HepG2 (cell line): ENCODE measurements around the gene ABCA13. TPM values are rescaled to one million over a fixed set of nuclear protein-coding genes. Genes with fewer than 3 reads are reported as not detected.

Source experiments
- ATAC-seq: fragments of 200-7000 bp; cut with Tn5 transposase; 3 replicates; pipeline ENCODE4 v1.9.1; 2020; ENCODE audit warnings: mild to moderate bottlenecking, moderate library complexity
- BruUV-seq: library from RNA; stranded (reverse); fragments of 400-500 nt; replicated peaks from 2 replicates; lab custom pipeline; 2021; lab: Mats Ljungman, UMichigan
- CTCF ChIA-PET: fragments of 300-600 bp; formaldehyde crosslinking; extraction: SDS; loops from one replicate; lab custom pipeline; 2021; ENCODE audit warnings: low total read pairs, inconsistent platforms, low intra/inter-chr PET ratio; lab: Yijun Ruan, JAX
- POLR2A ChIA-PET: fragments of 350-600 bp; sonication (Branson Sonifier 250); formaldehyde crosslinking; loops from one replicate; lab custom pipeline; 2020; ENCODE audit warnings: antibody characterized with exemption, inconsistent platforms; lab: Yijun Ruan, JAX
- DNase-seq: peaks from one replicate; pipeline ENCODE4 v3.0.0-alpha.2; 2015; ENCODE audit warnings: low spot score
- FAIRE-seq: peaks from 3 replicates; lab custom pipeline; 2011; peaks lifted over from hg19 to GRCh38; lab: Jason Lieb, UNC
- H2AFZ ChIP-seq: one replicate; pipeline ENCODE4 v1.6.1; 2011; ENCODE audit warnings: low read length, inconsistent platforms
- H3K27ac ChIP-seq: fragments of 300-600 bp; 3 replicates; pipeline ENCODE4 v1.8.0; 2011; ENCODE audit warnings: mixed run types, mild to moderate bottlenecking, mixed read lengths, low read length, inconsistent platforms; ENCODE audit not compliant: insufficient read depth; ENCODE audit errors: extremely low read length
- H3K27me3 ChIP-seq, 2 experiments: fragments of 200-600 bp in 1 of 2; 2 replicates in 1 of 2; 3 replicates in 1 of 2; pipeline versions ENCODE4 v1.6.0 to v1.8.0; 2011; ENCODE audit warnings: low read length in 2 of 2, mild to moderate bottlenecking in 2 of 2, moderate library complexity in 2 of 2, inconsistent platforms in 1 of 2; ENCODE audit not compliant: insufficient read depth in 2 of 2, control insufficient read depth in 1 of 2
- H3K36me3 ChIP-seq, 2 experiments: fragments of 200-600 bp in 1 of 2; replicated peaks in 1 of 2; 2 replicates in 1 of 2; 3 replicates in 1 of 2; pipeline versions ENCODE4 v1.5.1 to v1.8.0; 2011; ENCODE audit warnings: low read length in 2 of 2, inconsistent platforms in 1 of 2; ENCODE audit not compliant: insufficient read depth in 2 of 2, control insufficient read depth in 1 of 2
- H3K4me1 ChIP-seq: 2 replicates; pipeline ENCODE4 v1.5.1; 2012; ENCODE audit warnings: low read length, inconsistent platforms; ENCODE audit not compliant: insufficient read depth
- H3K4me2 ChIP-seq: 2 replicates; pipeline ENCODE4 v1.6.0; 2011; ENCODE audit warnings: low read depth, low read length, inconsistent platforms
- H3K4me3 ChIP-seq, 3 experiments: fragments of 200-600 bp in 1 of 3; sonication (generic), shearing (Covaris generic) in 1 of 3; replicated peaks in 1 of 3; 2 replicates each; pipeline ENCODE4 v1.5.1; 2011 to 2016; ENCODE audit warnings: low read length in 3 of 3, inconsistent platforms in 2 of 3, low read depth in 2 of 3, mild to moderate bottlenecking in 2 of 3, control low read depth in 1 of 3, mixed read lengths in 1 of 3; ENCODE audit not compliant: insufficient read depth in 1 of 3
- H3K79me2 ChIP-seq: one replicate; pipeline ENCODE4 v1.6.1; 2011; ENCODE audit warnings: low read length, inconsistent platforms; ENCODE audit not compliant: insufficient read depth
- H3K9ac ChIP-seq: 2 replicates; pipeline ENCODE4 v1.6.0; 2011; ENCODE audit warnings: mild to moderate bottlenecking, low read depth, low read length, inconsistent platforms; ENCODE audit not compliant: insufficient read depth
- H3K9me3 ChIP-seq: 2 replicates; pipeline ENCODE4 v1.5.1; 2012; ENCODE audit warnings: mild to moderate bottlenecking, low read length
- H4K20me1 ChIP-seq: 2 replicates; pipeline ENCODE4 v1.6.0; 2011; ENCODE audit warnings: inconsistent platforms, mild to moderate bottlenecking, low read length, moderate library complexity; ENCODE audit not compliant: insufficient read depth
- AHR ChIP-seq: IDR thresholded peaks from 2 replicates; pipeline ENCODE4 v1.6.1; 2018; ENCODE audit warnings: missing genetic modification reagents, missing compliant biosample characterization
- ESRRA ChIP-seq: sonication (generic); formaldehyde crosslinking; IDR thresholded peaks from 2 replicates; pipeline ENCODE4 v1.5.1; 2020; ENCODE audit warnings: mild to moderate bottlenecking, low read depth, missing genetic modification reagents
- KLF9 ChIP-seq: IDR thresholded peaks from 2 replicates; pipeline ENCODE4 v1.6.1; 2016; ENCODE audit warnings: low read depth
- STAT5B ChIP-seq: sonication (generic); formaldehyde crosslinking; IDR thresholded peaks from 2 replicates; pipeline ENCODE4 v1.4.0; 2020; ENCODE audit warnings: missing genetic modification reagents
- TFDP2 ChIP-seq: sonication (generic); formaldehyde crosslinking; IDR thresholded peaks from 2 replicates; pipeline ENCODE4 v1.4.0; 2020; ENCODE audit warnings: missing genetic modification reagents
- TMF1 ChIP-seq: sonication (generic); formaldehyde crosslinking; IDR thresholded peaks from 2 replicates; pipeline ENCODE4 v1.8.1; 2022; ENCODE audit warnings: low read depth, missing genetic modification reagents
- TOE1 ChIP-seq: sonication (generic); formaldehyde crosslinking; IDR thresholded peaks from 2 replicates; pipeline ENCODE4 v1.4.0; 2020; ENCODE audit warnings: mild to moderate bottlenecking, missing genetic modification reagents
- WIZ ChIP-seq: sonication (generic); formaldehyde crosslinking; IDR thresholded peaks from 2 replicates; pipeline ENCODE4 v1.5.1; 2020; ENCODE audit warnings: mild to moderate bottlenecking, missing genetic modification reagents
- ZNF138 ChIP-seq: sonication (generic); formaldehyde crosslinking; IDR thresholded peaks from 2 replicates; pipeline ENCODE4 v1.5.0; 2020; ENCODE audit warnings: mild to moderate bottlenecking, low read depth, missing genetic modification reagents
- ZNF333 ChIP-seq: sonication (generic); formaldehyde crosslinking; IDR thresholded peaks from 2 replicates; pipeline ENCODE4 v1.4.0; 2020; ENCODE audit warnings: mild to moderate bottlenecking, missing genetic modification reagents, borderline replicate concordance
- ZNF678 ChIP-seq: sonication (generic); formaldehyde crosslinking; IDR thresholded peaks from 2 replicates; pipeline ENCODE4 v1.4.0; 2020; ENCODE audit warnings: mild to moderate bottlenecking, missing genetic modification reagents
- whole genome bisulfite sequencing: methylation state at CpG from one replicate; pipeline ENCODE4 v1.1.6; 2017; ENCODE audit warnings: low lambda C conversion rate; 5-methylcytosine and 5-hydroxymethylcytosine counted together
- in situ Hi-C: cut with HindIII; loops from 2 replicates; pipeline ENCODE4 v1.10.0; 2017; ENCODE audit warnings: low pct_unique_long_range_greater_than_20kb; ENCODE audit not compliant: extremely low pct_ligation_motif_present
- intact Hi-C: fragments of 100-400 bp; cut with micrococcal nuclease; formaldehyde crosslinking; loops from one replicate; pipeline ENCODE4 v1.10.0; 2022; ENCODE audit not compliant: unreplicated experiment
- polyA plus RNA-seq, 8 experiments: library from polyadenylated mRNA; depleted of rRNA in 3 of 8; stranded (reverse) in 7 of 8; unstranded in 1 of 8; fragments of >200 nt; fragmentation: Illumina TruSeq in 4 of 8; extraction: Trizol in 4 of 8; gene quantifications; 2 replicates each; pipeline versions ENCODE4 v1.2.1 to v1.2.3, GENCODE V29; 2011 to 2016; ENCODE audit warnings: low read depth in 4 of 8, missing spikeins in 1 of 8, mixed read lengths in 1 of 8; ENCODE audit not compliant: insufficient read depth in 1 of 8
- total RNA-seq, 5 experiments: library from RNA; depleted of rRNA; stranded (reverse); fragments of >200 nt; fragmentation: Illumina TruSeq; extraction: Trizol; gene quantifications; 2 replicates each; pipeline ENCODE4 v1.2.3, GENCODE V29; 2016; ENCODE audit warnings: low read depth in 1 of 5
- TF ChIP-seq, protein P1 (sequence below): sonication (generic); formaldehyde crosslinking; IDR thresholded peaks from 2 replicates; pipeline ENCODE4 v1.4.0; 2020; ENCODE audit warnings: missing genetic modification reagents, mild to moderate bottlenecking, borderline replicate concordance

The ABCA13 gene
- total and polyA plus RNA-seq, 2 of the 13 experiments (the other 11 are each of a cell fraction or from before 2014, with no cell fraction given): 0.03 TPM; not detected in 1

DNA sequence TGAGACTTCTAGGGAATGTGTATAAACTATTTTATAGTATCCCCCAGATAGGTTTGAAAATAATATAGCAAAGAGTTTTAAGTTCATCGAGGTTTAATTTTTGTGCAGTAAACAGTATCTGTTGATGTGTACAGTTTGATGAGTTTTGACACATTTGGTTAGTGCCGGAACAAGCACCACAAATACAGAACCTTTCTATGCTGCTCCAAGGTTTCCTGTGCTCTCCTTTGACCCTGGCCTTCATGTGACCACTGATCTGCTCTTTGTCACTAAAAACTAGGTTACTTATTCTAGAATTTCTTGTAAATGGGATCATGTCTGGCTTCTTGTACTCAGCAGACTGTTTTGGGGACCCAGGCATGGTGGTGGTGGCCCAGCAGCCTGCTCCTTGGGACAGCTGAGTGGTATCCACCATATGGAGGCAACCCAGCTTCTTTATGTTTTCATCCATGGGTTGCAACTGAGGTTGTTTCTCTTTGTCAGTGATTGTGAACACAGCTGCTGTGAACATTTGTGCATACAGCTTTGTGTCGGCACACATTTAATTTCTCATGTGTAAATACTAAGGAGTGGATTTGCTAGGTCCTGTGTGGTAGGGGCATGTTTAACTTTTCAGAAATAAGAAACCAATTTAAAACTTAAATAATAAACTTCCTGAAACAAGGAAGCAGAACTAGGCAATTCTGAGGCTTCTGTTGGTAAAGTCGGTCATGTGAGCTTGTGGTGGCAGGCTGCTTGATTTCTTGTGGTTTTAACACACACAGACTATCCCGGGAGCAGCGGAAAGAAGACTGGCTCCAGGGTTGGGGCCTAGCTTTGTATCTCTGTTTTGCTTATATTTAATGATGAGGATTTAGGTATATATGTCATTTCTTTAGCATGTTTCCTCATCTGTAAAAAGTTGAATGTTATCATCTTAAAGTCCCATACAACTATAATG is 219.4 kb downstream of the ABCA13 start:
- no peaks in the 10 kb centered on the region for H3K27me3 ChIP-seq
- no peak for ATAC-seq
- no peak overlapping the region for H3K9ac ChIP-seq
- H3K36me3 ChIP-seq: no peaks in the 10 kb centered on the region
- H3K9me3 ChIP-seq: no peaks in the 10 kb centered on the region
- POLR2A ChIA-PET: no interaction called here
- H3K4me1 ChIP-seq: no peaks in the 10 kb centered on the region
- no peak overlapping the region for H3K4me3 ChIP-seq
- 7% methylated on average over 6 of the region's 6 CpGs for WGBS
- no peak for TF ChIP-seq KLF9 (CRISPR knock-in tag)
- no peaks in the 10 kb centered on the region for H3K79me2 ChIP-seq
- H4K20me1 ChIP-seq: no peaks in the 10 kb centered on the region
- H3K27ac ChIP-seq: no peak overlapping the region
- no peak overlapping the region for H2AFZ ChIP-seq
- FAIRE-seq: no peak
- in situ Hi-C loops (no loop called here), intact Hi-C loops (no loop called here)
- CTCF ChIA-PET: no interaction called here
- BruUV-seq: no TSS peak
- H3K4me2 ChIP-seq: no peak overlapping the region
- no peak for DNase-seq

GRCh38 chr7:48398191-48398590 is 226.9 kb downstream of the ABCA13 start:
- ChIA-PET POLR2A (no interaction called here), CTCF (no interaction called here)
- no peaks in the 10 kb centered on the region for H3K9me3 ChIP-seq
- H3K27ac ChIP-seq: no peak overlapping the region
- DNase-seq (no peak), ATAC-seq (no peak), FAIRE-seq (no peak)
- no peak overlapping the region for H3K9ac ChIP-seq
- intact Hi-C loops (no loop called here), in situ Hi-C loops (no loop called here)
- 50% methylated on average over 2 of the region's 2 CpGs for WGBS
- no peak for TF ChIP-seq ZNF678 (CRISPR knock-in tag)
- TF ChIP-seq TOE1 (CRISPR knock-in tag): no peak
- TF ChIP-seq ESRRA (CRISPR knock-in tag): no peak
- TF ChIP-seq ZNF333 (CRISPR knock-in tag): no peak
- TF ChIP-seq TFDP2 (CRISPR knock-in tag): no peak
- no peak for TF ChIP-seq ZNF138 (CRISPR knock-in tag)
- no peak for TF ChIP-seq STAT5B (CRISPR knock-in tag)
- TF ChIP-seq, protein P1, sequence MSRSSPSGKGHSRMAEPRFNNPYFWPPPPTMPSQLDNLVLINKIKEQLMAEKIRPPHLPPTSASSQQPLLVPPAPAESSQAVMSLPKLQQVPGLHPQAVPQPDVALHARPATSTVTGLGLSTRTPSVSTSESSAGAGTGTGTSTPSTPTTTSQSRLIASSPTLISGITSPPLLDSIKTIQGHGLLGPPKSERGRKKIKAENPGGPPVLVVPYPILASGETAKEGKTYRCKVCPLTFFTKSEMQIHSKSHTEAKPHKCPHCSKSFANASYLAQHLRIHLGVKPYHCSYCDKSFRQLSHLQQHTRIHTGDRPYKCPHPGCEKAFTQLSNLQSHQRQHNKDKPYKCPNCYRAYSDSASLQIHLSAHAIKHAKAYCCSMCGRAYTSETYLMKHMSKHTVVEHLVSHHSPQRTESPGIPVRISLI (CRISPR knock-in tag): no peak
- TF ChIP-seq TMF1 (CRISPR knock-in tag): no peak
- TF ChIP-seq AHR (CRISPR knock-in tag): no peak
- TF ChIP-seq WIZ (CRISPR knock-in tag): no peak
- H3K4me1 ChIP-seq: no peaks in the 10 kb centered on the region
- H3K4me2 ChIP-seq: no peak overlapping the region
- BruUV-seq: no TSS peak
- H2AFZ ChIP-seq: no peak overlapping the region
- no peaks in the 10 kb centered on the region for H3K79me2 ChIP-seq
- H3K27me3 ChIP-seq: no peaks in the 10 kb centered on the region
- H3K4me3 ChIP-seq: no peak overlapping the region
- no peaks in the 10 kb centered on the region for H3K36me3 ChIP-seq
- H4K20me1 ChIP-seq: no peaks in the 10 kb centered on the region
